ENCODE measurements around the gene SHANK3.

DNA sequence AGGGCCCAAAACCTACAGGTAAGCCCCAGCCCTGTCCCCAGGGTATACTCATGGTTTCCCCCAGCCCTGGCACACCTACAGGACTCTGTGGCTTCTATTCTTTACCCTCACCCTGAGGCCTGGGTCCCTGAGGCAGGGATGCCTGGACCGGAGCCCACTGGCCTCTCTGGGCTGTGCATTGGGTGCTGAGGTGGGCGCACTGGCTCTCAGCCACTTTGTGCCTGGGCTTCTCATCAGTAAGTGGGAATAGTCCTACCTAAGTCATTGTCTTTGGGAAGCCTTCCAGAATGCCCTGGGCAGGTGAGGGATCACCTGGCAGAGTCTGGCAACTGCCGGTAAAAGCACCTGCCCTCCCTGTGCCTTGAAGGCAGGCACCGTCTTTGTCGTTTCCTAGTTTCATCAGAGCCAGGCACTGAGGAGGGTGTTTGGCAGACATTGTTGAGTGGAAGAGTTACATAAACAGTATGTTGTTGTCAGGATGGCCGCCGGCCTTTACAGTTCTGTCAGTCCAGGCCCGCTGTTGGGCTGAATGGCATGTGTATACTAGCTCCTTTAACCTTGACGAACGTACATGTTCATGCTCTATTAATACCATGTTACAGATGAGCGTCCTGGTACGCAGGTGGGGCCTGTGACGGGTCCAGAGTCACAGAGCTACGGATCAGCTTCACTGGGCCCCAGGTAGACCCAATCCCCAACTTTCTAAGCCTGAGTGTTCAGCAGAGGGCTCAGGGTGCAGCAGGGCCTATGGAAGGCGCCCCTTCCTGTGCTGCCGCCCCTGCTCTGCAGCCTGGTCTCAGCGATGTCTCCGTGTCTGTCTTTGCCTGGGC lies 23.0 kb downstream of the SHANK3 start:
- TF ChIP-seq GATA2 (IDR thresholded peaks at IDR 0.05; ENCODE audit: low read depth, low read length) (no peak), GATA3 (IDR thresholded peaks at IDR 0.05; ENCODE audit: low read depth, low read length) (no peak)

All from SH-SY5Y (cell line).